ENCODE results near the gene DISP3.

DISP3 gene

DNA sequence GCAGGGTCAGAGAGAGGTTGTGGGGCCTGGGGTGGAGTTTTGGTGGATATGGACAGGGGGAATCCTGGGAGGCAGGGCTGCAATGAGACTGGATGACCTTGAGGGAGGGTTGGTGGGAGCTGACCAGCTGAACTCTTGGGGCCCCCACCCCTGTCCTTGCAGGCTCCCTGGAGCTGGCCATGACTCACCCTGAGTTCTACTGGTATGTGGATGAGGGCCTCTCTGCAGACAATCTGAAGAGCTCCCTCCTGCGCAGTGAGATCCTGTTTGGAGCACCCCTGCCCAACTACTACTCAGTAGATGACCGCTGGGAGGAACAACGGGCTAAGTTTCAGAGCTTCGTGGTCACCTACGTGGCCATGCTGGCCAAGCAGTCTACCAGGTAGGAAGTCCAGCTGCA is 23.6 kb downstream of the DISP3 start:
- in situ Hi-C loops (cut with MboI; ENCODE audit: low pct_unique_long_range_greater_than_20kb, low sequenced_read_pairs): no loop called here

GRCh38 chr1:11504599-11504998 is 25.6 kb downstream of the DISP3 start:
- DNase-seq: no peak
- in situ Hi-C loops (cut with MboI; ENCODE audit: low pct_unique_long_range_greater_than_20kb, low sequenced_read_pairs): no loop called here

More for the DNA sequence above, 23.6 kb downstream of the DISP3 start:
- DNase-seq: no peak

DNA sequence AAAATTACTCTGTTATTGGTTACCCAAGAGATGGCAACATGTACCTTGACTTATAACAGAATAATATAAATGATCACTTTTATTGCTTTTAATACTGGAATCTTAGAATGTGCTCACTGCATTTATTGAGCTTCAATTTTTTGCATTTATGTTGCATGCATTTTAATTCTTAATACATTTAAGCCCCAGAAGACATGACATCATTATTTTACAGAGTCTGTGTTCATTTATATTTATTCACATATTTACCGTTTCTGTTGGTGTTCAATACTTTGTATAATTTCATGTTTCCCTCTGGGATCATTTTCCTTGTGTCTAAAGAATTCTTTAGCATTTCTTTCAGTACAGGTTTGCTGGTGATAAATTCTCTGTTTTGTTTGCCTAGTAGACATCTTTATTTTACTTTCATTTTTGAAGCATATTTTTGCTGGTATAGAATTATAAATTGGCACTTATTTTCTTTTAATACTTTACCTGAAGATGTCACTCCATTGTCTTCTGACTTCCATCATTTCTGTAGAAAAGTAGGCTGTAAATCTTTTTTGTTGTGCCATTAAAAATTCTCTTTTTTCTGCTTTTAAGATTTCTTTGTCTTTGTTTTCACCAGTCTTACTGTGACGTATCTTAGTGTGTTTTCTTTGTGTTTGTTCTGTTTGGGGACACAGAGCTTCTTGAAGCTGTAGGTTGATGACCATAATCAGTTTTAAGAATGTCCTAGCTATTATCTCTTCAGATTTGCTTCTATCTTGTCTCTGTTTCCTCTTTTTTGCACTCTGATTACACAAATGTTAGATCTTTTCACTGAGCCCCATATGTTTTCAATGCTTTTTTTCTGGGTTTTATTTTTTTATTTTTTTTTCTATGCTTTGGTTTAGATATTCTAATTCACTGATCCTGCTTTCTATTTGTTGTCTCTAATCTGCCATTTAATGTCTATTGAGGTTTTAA is 26.9 kb downstream of the DISP3 start:
- in situ Hi-C loops (cut with MboI; ENCODE audit: low pct_unique_long_range_greater_than_20kb, low sequenced_read_pairs): no loop called here
- no peak for DNase-seq

DNA sequence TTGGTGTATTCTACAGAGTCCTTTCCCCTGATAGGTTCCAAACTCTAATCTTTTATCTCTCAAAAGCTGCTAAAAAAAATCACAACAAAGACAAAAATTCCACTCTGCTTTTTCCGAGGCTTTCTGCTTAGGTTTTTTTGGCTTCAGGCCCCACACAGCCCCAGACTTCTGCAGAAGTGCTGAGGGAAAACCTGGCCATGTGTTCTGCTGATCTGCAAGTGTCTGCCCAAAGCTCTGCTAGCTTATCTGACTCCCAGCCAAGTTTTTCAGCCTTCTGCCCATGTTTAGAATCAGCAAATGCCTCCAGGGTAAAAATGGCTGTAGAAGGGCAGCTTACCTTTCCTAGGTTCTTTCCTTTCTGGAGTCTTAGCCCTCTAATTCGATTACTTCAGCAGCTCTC is 28.4 kb downstream of the DISP3 start:
- DNase-seq: no peak
- in situ Hi-C loops (cut with MboI; ENCODE audit: low pct_unique_long_range_greater_than_20kb, low sequenced_read_pairs): no loop called here

- in situ Hi-C loops (cut with MboI; ENCODE audit: low pct_unique_long_range_greater_than_20kb, low sequenced_read_pairs): no loop called here
- no peak for DNase-seq
These were observed 34.7 kb downstream of the DISP3 start for GRCh38 chr1:11513681-11514080.

- DNase-seq: no peak
- in situ Hi-C loops (cut with MboI; ENCODE audit: low pct_unique_long_range_greater_than_20kb, low sequenced_read_pairs): no loop called here
These were observed 35.4 kb downstream of the DISP3 start for GRCh38 chr1:11514366-11514765.

GRCh38 chr1:11515368-11516300 is 36.7 kb downstream of the DISP3 start:
- in situ Hi-C loops (cut with MboI; ENCODE audit: low pct_unique_long_range_greater_than_20kb, low sequenced_read_pairs): no loop called here
- no peak for DNase-seq

- in situ Hi-C loops (cut with MboI; ENCODE audit: low pct_unique_long_range_greater_than_20kb, low sequenced_read_pairs): no loop called here
- no peak for DNase-seq
These were observed 38.1 kb downstream of the DISP3 start for GRCh38 chr1:11516961-11517635.

DNA sequence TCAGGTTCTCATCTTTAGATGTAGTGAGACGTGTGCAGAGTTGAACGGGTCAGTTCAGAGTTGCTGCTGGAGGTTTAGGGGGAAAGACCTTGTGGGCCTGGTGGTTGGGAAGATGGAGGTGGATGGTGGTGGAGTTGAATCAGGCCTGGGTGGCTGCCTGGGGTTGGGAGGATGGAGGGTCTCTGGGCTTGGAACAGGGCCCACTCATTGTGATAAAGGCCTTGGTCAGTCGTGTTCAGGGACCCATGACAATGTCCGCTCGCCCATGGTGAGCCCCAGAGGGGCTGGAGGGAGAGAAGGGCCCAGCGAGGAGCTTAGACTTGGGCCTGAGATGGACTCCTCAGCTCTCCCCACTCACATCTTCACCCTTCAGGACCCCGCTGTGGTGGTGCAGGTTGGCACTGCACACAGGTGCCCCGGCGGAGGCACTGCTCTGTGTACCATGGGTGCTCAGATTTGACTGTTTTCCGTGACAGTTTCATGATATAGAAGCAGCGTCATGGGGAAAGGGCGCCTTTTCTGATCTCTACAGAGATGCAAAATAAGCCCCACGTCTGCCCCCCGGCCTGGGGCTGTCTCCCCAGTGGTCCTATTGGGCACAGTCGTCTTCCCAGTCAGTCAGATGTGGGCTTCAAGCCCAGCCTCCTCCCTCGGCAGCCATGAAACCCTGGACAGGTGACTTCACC is 39.2 kb downstream of the DISP3 start:
- in situ Hi-C loops (cut with MboI; ENCODE audit: low pct_unique_long_range_greater_than_20kb, low sequenced_read_pairs): no loop called here
- no peak for DNase-seq

DNA sequence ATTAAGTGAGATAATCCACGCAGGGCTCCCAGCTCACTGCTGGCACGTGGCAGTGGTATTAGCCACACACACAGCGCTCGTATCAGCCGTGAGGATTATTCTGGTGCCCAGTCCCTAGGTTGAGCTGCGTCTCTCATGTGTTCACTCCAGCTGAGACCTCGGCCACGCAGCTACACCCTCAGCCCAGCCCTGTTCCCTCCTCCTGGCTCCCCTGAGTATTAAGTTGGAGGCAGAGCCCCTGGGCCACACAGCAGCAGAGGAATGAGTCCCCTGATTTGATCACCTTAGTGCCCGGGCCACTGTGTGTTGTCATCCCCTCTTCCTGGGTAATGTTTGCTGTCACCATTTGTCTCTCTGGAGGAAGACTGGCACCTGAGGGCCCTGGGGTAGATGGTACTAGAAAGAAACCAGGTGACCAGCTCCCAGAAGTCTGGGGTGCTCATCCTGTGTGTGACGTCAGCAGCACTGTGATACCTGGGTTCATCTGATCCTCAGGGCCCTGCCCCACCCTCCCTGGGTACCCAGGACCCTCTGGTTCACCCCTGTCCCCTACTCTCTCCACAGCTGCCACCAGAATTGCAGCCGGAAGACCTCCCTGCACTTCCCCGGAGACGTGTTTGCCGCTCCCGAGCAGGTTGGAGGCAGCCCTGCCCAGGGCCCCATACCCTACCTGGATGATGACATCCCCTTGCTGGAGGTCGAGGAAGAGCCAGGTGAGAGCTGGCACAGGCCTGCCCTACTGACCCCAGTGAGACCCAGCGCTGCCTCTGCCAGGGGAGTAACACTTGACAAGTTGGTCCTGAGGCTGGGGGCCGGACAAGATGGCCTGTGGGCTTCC is 40.1 kb downstream of the DISP3 start:
- no peak for DNase-seq
- in situ Hi-C loops (cut with MboI; ENCODE audit: low pct_unique_long_range_greater_than_20kb, low sequenced_read_pairs): no loop called here

- DNase-seq: no peak
- in situ Hi-C loops (cut with MboI; ENCODE audit: low pct_unique_long_range_greater_than_20kb, low sequenced_read_pairs): no loop called here
These were observed 40.7 kb downstream of the DISP3 start for GRCh38 chr1:11519629-11520031.

- DNase-seq: no peak
- in situ Hi-C loops (cut with MboI; ENCODE audit: low pct_unique_long_range_greater_than_20kb, low sequenced_read_pairs): no loop called here
These were observed 41.7 kb downstream of the DISP3 start for GRCh38 chr1:11520531-11521233.

GRCh38 chr1:11521582-11522399 is 42.8 kb downstream of the DISP3 start:
- in situ Hi-C loops (cut with MboI; ENCODE audit: low pct_unique_long_range_greater_than_20kb, low sequenced_read_pairs): no loop called here
- DNase-seq: no peak

DNA sequence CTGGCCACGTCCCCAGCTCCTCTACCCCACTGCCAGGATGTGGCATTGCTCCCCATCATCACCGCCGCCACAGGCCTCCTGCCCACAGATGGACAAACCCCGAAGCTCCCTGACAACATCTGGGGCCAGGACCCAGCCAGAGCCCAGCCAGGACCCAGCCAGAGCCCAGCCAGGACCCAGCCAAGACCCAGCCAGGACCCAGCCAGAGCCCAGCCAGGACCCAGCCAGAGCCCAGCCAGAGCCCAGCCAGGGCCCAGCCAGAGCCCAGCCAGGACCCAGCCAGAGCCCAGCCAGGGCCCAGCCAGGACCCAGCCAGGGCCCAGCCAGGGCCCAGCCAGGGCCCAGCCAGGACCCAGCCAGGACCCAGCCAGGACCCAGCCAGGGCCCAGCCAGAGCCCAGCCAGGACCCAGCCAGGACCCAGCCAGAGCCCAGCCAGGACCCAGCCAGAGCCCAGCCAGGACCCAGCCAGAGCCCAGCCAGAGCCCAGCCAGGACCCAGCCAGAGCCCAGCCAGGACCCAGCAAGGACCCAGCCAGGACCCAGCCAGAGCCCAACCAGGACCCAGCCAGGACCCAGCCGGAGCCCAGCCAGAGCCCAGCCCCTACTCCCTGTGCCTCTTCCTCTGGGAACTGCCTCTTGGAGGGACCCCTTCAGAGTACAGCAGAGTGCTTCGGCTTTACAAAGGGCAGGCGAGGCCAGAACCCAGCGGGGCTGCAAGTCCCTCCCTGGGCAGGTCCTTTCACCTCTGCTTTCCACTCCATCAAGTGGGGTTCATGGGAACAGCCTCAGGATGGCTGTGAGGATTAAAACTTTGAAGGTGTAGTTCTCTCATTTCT is 43.7 kb downstream of the DISP3 start:
- DNase-seq: no peak
- in situ Hi-C loops (cut with MboI; ENCODE audit: low pct_unique_long_range_greater_than_20kb, low sequenced_read_pairs): no loop called here

- in situ Hi-C loops (cut with MboI; ENCODE audit: low pct_unique_long_range_greater_than_20kb, low sequenced_read_pairs): no loop called here
- no peak for DNase-seq
These were observed 44.3 kb downstream of the DISP3 start for GRCh38 chr1:11523261-11523660.

Measured in KBM-7 (cell line).